Endothelial cell of umbilical vein (primary cell): Measurements from ENCODE around the gene PSPC1. TPM values are rescaled to one million over a fixed set of nuclear protein-coding genes. Genes with fewer than 3 reads are reported as not detected.

Source experiments
- BruUV-seq: library from RNA; stranded (reverse); fragments of 400-500 nt; replicated peaks from 2 replicates; lab custom pipeline; 2021; lab: Mats Ljungman, UMichigan
- CTCF ChIA-PET: fragments of 300-600, 350-600 bp; sonication (Branson Sonifier 250); formaldehyde crosslinking; loops from one replicate; lab custom pipeline; 2021; ENCODE audit warnings: antibody characterized with exemption, inconsistent platforms; lab: Charles Lee
- POLR2A ChIA-PET: fragments of 300-600, 350-600 bp; sonication (Branson Sonifier 250); formaldehyde crosslinking; loops from one replicate; lab custom pipeline; 2021; ENCODE audit warnings: antibody characterized with exemption, inconsistent platforms; lab: Charles Lee
- DNase-seq: peaks from one replicate; pipeline ENCODE4 v3.0.0-alpha.2; 2011; ENCODE audit warnings: low read depth, low spot score
- FAIRE-seq: peaks from 2 replicates; lab custom pipeline; 2011; peaks lifted over from hg19 to GRCh38; lab: Jason Lieb, UNC
- H2AFZ ChIP-seq: 2 replicates; pipeline ENCODE4 v1.6.0; 2012; ENCODE audit warnings: low read depth, low read length, control low read depth, inconsistent platforms
- H3K27ac ChIP-seq: 2 replicates; pipeline ENCODE4 v1.5.1; 2011; ENCODE audit warnings: low read depth, mild to moderate bottlenecking, control low read depth, low read length, moderate library complexity; ENCODE audit not compliant: insufficient read depth
- H3K27me3 ChIP-seq, 2 experiments: 2 replicates each; pipeline versions ENCODE4 v1.6.0 to v1.6.1; 2011; ENCODE audit warnings: low read length in 2 of 2, mixed read lengths in 1 of 2; ENCODE audit not compliant: control insufficient read depth in 2 of 2, insufficient read depth in 2 of 2
- H3K36me3 ChIP-seq, 2 experiments: 2 replicates in 1 of 2; 3 replicates in 1 of 2; pipeline ENCODE4 v1.5.1; 2011; ENCODE audit warnings: low read length in 2 of 2, mild to moderate bottlenecking in 1 of 2, moderate library complexity in 1 of 2; ENCODE audit not compliant: control insufficient read depth in 2 of 2, insufficient read depth in 2 of 2; ENCODE audit errors: extremely low read depth in 1 of 2
- H3K4me1 ChIP-seq: 3 replicates; pipeline ENCODE4 v1.5.1; 2011; ENCODE audit warnings: mild to moderate bottlenecking, low read length; ENCODE audit not compliant: control insufficient read depth, insufficient read depth; ENCODE audit errors: extremely low read depth
- H3K4me2 ChIP-seq: 2 replicates; pipeline ENCODE4 v1.6.1; 2011; ENCODE audit warnings: low read length, control low read depth, mixed read lengths; ENCODE audit not compliant: insufficient read depth
- H3K4me3 ChIP-seq, 3 experiments: fragments of 200-600 bp in 1 of 3; sonication (generic), shearing (Covaris generic) in 1 of 3; replicated peaks in 1 of 3; 2 replicates each; pipeline ENCODE4 v1.5.1; 2011 to 2016; ENCODE audit warnings: control low read depth in 3 of 3, low read length in 3 of 3, mild to moderate bottlenecking in 2 of 3, inconsistent platforms in 1 of 3, low read depth in 1 of 3, moderate library complexity in 1 of 3; ENCODE audit not compliant: insufficient read depth in 1 of 3
- H3K79me2 ChIP-seq: 2 replicates; pipeline ENCODE4 v1.6.0; 2012; ENCODE audit warnings: low read length, inconsistent platforms; ENCODE audit not compliant: control insufficient read depth, insufficient read depth
- H3K9ac ChIP-seq: replicated peaks from 2 replicates; pipeline ENCODE3; 2011; ENCODE audit warnings: low read length, control low read depth; ENCODE audit not compliant: insufficient read depth; ENCODE audit errors: extremely low read depth
- H3K9me1 ChIP-seq: replicated peaks from 3 replicates; pipeline ENCODE4 v1.6.0; 2011; ENCODE audit warnings: mild to moderate bottlenecking, low read length; ENCODE audit not compliant: control insufficient read depth, insufficient read depth; ENCODE audit errors: extremely low read depth
- H3K9me3 ChIP-seq: replicated peaks from 2 replicates; pipeline ENCODE4 v1.5.1; 2012; ENCODE audit warnings: low read length, inconsistent platforms; ENCODE audit not compliant: control insufficient read depth, insufficient read depth
- H4K20me1 ChIP-seq: replicated peaks from 2 replicates; pipeline ENCODE3; 2011; ENCODE audit warnings: mild to moderate bottlenecking, low read length; ENCODE audit not compliant: control insufficient read depth, insufficient read depth; ENCODE audit errors: extremely low read depth
- EZH2 ChIP-seq: IDR thresholded peaks from 2 replicates; pipeline ENCODE4 v1.6.1; 2012; ENCODE audit warnings: borderline replicate concordance, low read depth, mild to moderate bottlenecking, moderate library complexity, low read length, inconsistent platforms; ENCODE audit not compliant: severe bottlenecking
- GATA2 ChIP-seq: IDR thresholded peaks from 2 replicates; pipeline ENCODE4 v1.7.0; 2011; ENCODE audit warnings: low read depth, mild to moderate bottlenecking, moderate library complexity, mixed read lengths, low read length; ENCODE audit not compliant: insufficient read length, insufficient read depth
- JUN ChIP-seq: IDR thresholded peaks from 2 replicates; pipeline ENCODE4 v1.6.1; 2011; ENCODE audit warnings: borderline replicate concordance, low read depth; ENCODE audit not compliant: insufficient read length, insufficient read depth
- POLR2A ChIP-seq: IDR thresholded peaks from 2 replicates; pipeline ENCODE4 v1.6.1; 2012; ENCODE audit warnings: low read depth, mild to moderate bottlenecking, control low read depth, low read length
- dilution Hi-C: fragments of 300-500 bp; cut with MboI; formaldehyde crosslinking; loops from one replicate; pipeline ENCODE4 v1.15.0; 2019; ENCODE audit warnings: low sequenced_read_pairs; ENCODE audit not compliant: extremely low pct_ligation_motif_present
- intact Hi-C: fragments of 100-400 bp; cut with micrococcal nuclease; formaldehyde crosslinking; loops from one replicate; pipeline ENCODE4 v1.10.0; 2022
- polyA plus RNA-seq, 4 experiments: library from polyadenylated mRNA; depleted of rRNA in 3 of 4; stranded (reverse) in 3 of 4; unstranded in 1 of 4; fragments of >200 nt; gene quantifications; 2 replicates each; pipeline versions ENCODE4 v1.2.1 to v1.2.3, GENCODE V29; 2011 to 2012; ENCODE audit warnings: missing spikeins in 1 of 4
- total RNA-seq: library from RNA; stranded (reverse); gene quantifications from 2 replicates; pipeline ENCODE4 v1.2.3, GENCODE V29; 2021
- TF ChIP-seq, protein P1 (sequence below): IDR thresholded peaks from 2 replicates; pipeline ENCODE4 v1.6.1; 2011; ENCODE audit not compliant: insufficient read depth, insufficient read length
- TF ChIP-seq, protein P2 (sequence below), 2 donors: IDR thresholded peaks; 1 replicate in 1 of 2; 2 replicates in 1 of 2; pipeline ENCODE4 v1.5.1; 2011; ENCODE audit warnings: low read length in 2 of 2, mild to moderate bottlenecking in 2 of 2, moderate library complexity in 2 of 2, control low read depth in 1 of 2, inconsistent platforms in 1 of 2, low read depth in 1 of 2; ENCODE audit not compliant: insufficient read depth in 1 of 2; ENCODE audit errors: extremely low read depth in 1 of 2

The PSPC1 gene
- total and polyA plus RNA-seq, 2 donors (not counting 3 experiments of a cell fraction or from before 2014, with no cell fraction given) = 22.8 to 55.7 TPM

DNA sequence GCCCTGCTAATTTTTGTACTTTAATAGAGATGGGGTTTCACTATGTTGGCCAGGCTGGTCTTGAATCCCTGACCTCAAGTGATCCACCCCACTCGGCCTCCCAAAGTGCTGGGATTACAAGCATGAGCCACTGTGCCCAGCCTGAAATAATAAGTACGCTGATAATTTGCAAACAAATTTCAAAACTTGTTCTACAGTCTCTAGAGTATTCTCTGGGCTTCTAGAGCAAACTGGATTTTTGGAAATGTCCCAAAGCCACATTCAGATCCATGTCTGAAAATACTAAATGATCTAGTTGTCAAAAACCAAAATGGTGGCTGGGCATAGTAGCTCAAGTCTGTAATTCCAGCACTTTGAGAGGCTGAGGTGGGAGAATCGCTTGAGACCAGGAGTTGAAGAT, 39.9 kb upstream of the PSPC1 start:
- dilution Hi-C loops (no loop called here), intact Hi-C loops (no loop called here)
- Histone ChIP-seq H3K36me3 (peaks cover 3 to 4% of the 10 kb centered on the region in 2 experiments), H3K4me3 (no peak overlapping the region), H3K9me3 (no peaks in the 10 kb centered on the region), H3K4me1 (no peaks in the 10 kb centered on the region), H3K9me1 (no peaks in the 10 kb centered on the region), H4K20me1 (no peaks in the 10 kb centered on the region), H2AFZ (no peak overlapping the region), H3K27me3 (no peaks in the 10 kb centered on the region), H3K79me2 (no peaks in the 10 kb centered on the region), H3K9ac (no peak overlapping the region), H3K4me2 (no peak overlapping the region), H3K27ac (no peak overlapping the region)
- BruUV-seq = no TSS peak
- peak; percentile 38 for FAIRE-seq
- CTCF ChIA-PET = no interaction called here
- TF ChIP-seq POLR2A = no peak
- TF ChIP-seq, protein P1, sequence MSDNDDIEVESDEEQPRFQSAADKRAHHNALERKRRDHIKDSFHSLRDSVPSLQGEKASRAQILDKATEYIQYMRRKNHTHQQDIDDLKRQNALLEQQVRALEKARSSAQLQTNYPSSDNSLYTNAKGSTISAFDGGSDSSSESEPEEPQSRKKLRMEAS = no peak
- no peak for TF ChIP-seq JUN
- no peak for TF ChIP-seq EZH2
- POLR2A ChIA-PET = no interaction called here
- no peak for DNase-seq

DNA sequence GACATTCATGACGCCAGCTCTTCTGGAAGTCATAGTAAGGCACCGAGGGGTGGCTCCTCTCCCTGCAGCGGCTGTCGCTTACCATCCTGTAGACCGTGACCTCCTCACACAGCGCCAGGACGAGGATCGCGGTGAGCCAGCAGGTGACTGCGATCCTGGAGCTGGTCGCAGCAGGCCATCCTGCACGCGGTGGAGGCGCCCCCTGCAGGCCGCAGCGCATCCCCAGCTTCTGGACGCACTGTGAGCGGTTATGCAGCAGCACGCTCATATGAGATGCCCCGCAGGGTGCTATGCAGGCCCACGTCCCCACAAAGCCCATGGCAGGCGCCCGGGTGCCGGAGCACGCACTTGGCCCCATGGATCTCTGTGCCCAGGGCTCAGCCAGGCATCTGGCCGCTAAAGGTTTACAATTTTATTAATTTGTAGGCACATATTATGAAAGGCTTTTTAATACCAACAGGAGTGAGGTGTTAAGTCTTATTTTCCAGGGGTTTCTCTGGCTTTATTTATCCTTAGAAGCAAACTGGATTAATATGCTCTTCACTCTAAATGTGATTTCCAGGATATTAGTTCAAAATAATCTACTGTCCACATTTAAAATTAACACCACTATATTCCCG, 35.6 kb upstream of the PSPC1 start:
- H3K27me3 ChIP-seq = no peaks in the 10 kb centered on the region
- H3K4me3 ChIP-seq = no peak overlapping the region
- no peaks in the 10 kb centered on the region for H3K4me1 ChIP-seq
- no peak overlapping the region for H3K27ac ChIP-seq
- ChIA-PET CTCF (interaction anchor here (0.6 to 2.2 kb wide), 16 partner anchors 10 to 231 kb away, joined by 3 to 9 read pairs (median 4); partner anchors contain the start of gene MPHOSPH8), POLR2A (no interaction called here)
- no peak for TF ChIP-seq GATA2
- TF ChIP-seq, protein P2, sequence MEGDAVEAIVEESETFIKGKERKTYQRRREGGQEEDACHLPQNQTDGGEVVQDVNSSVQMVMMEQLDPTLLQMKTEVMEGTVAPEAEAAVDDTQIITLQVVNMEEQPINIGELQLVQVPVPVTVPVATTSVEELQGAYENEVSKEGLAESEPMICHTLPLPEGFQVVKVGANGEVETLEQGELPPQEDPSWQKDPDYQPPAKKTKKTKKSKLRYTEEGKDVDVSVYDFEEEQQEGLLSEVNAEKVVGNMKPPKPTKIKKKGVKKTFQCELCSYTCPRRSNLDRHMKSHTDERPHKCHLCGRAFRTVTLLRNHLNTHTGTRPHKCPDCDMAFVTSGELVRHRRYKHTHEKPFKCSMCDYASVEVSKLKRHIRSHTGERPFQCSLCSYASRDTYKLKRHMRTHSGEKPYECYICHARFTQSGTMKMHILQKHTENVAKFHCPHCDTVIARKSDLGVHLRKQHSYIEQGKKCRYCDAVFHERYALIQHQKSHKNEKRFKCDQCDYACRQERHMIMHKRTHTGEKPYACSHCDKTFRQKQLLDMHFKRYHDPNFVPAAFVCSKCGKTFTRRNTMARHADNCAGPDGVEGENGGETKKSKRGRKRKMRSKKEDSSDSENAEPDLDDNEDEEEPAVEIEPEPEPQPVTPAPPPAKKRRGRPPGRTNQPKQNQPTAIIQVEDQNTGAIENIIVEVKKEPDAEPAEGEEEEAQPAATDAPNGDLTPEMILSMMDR (IDR thresholded peaks at IDR 0.05; ENCODE audit: extremely low read depth in 1 of 2, insufficient read depth in 1 of 2, low read depth in 1 of 2, low read length in 2 of 2) = peak; percentile 77 to 80
- H3K36me3 ChIP-seq = peaks cover 0 to 4% of the 10 kb centered on the region in 2 experiments
- H3K4me2 ChIP-seq = no peak overlapping the region
- dilution Hi-C loops = no loop called here
- FAIRE-seq = peak; percentile 33
- H2AFZ ChIP-seq = no peak overlapping the region
- H3K9me3 ChIP-seq = no peaks in the 10 kb centered on the region
- no TSS peak for BruUV-seq
- intact Hi-C loops = loop anchor here (5.0 kb wide), 1 partner anchor 186 kb away; the partner anchor contains the start of gene MPHOSPH8
- H3K9ac ChIP-seq = no peak overlapping the region
- no peaks in the 10 kb centered on the region for H3K9me1 ChIP-seq
- H4K20me1 ChIP-seq = no peaks in the 10 kb centered on the region
- DNase-seq = peak; percentile 37
- no peaks in the 10 kb centered on the region for H3K79me2 ChIP-seq
